HK-2 (cell line): Measurements from ENCODE around the gene KIF27.
"Not testable (repeated sequence)": the region's sequence is repeated elsewhere in the genome, so short reads cannot be mapped to it uniquely, and the experiment has no call there.

ENCODE experiments used
- DNase-seq: peaks from one replicate; pipeline ENCODE4 v3.0.0-alpha.2; 2018; ENCODE audit not compliant: unreplicated experiment

Gene KIF27

DNA sequence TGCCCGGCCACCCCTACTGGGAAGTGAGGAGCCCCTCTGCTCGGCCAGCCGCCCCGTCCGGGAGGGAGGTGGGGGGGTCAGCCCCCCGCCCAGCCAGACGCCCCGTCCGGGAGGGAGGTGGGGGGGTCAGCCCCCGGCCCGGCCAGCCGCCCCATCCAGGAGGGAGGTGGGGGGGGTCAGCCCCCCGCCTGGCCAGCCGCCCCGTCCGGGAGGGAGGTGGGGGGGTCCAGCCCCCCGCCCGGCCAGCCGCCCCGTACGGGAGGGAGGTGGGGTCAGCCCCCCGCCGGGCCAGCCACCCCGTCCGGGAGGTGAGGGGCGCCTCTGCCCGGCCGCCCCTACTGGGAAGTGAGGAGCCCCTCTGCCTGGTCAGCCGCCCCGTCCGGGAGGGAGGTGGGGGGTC, 116.8 kb downstream of the KIF27 start:
- DNase-seq = not testable (repeated sequence)

GRCh38 chr9:83803941-83804340, 117.3 kb downstream of the KIF27 start:
- DNase-seq = not testable (repeated sequence)

- DNase-seq = no peak
These were observed 120.8 kb downstream of the KIF27 start for GRCh38 chr9:83800236-83801033.

DNA sequence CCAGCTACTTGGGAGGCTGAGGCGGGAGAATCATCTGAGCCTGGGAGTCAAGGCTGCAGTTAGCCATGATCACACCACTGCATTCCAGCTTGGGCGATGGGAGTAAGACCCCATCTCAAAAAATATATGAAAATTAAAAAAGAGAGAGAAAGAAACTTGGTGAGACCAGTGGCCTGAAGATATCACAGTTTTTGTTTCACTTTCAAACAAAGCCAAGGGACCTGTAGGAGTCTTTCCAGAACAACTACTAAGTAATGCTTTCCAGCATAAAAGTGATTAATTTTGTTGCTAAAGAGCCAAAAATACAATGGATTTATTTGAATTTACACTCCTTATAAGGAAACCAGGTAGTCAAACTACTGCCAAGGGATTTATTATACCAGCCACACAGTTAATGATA, 127.2 kb downstream of the KIF27 start:
- DNase-seq = no peak

DNA sequence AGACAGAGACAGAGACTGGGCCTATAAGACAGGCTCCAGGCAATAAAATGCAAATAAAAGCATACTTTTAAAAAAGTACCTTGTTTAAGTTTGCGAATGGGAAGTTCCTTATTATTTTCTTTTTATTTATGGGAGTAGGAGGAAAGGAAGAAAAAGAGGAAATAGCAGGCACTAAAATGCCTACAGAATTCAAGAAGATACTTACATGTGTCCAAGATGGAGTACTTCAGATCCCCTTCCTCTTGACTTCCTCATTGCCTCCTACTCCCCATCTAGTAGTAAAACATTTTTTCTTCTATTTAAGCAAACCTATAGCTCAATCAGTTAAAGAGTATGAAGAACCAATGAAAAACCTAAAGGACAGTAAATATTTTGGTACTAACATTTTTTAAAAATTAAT, 128.5 kb downstream of the KIF27 start:
- DNase-seq = no peak
